Pericardium fibroblast (primary cell): ENCODE results near the gene IFNE. TPM values are rescaled to one million over a fixed set of nuclear protein-coding genes. Genes with fewer than 3 reads are reported as not detected.

Source experiments
- total RNA-seq: library from RNA; depleted of rRNA; stranded (reverse); fragments of >200 nt; gene quantifications from 2 replicates; pipeline ENCODE4 v1.2.3, GENCODE V29; 2015

The IFNE gene
- total RNA-seq = 0.12 and 0.94 TPM in 2 replicates

GRCh38 chr9:21482213-21482612, at the start of gene IFNE:
TSS of gene IFNE (minus strand) at chr9:21482313. CDS start at chr9:21481694, 619 bp downstream.

GRCh38 chr9:21440139-21440538, 42.0 kb downstream of the IFNE start, which contains the start of gene IFNA1:
TSS of gene IFNA1 (plus strand) at chr9:21440439. CDS start at chr9:21440508, 69 bp downstream.

Other genes with a start within 250 kb of the IFNE start
- not detected in 2 replicates for gene IFNA14, start 242.3 kb downstream of the IFNE start, total RNA-seq
- gene IFNA5, start 177.0 kb downstream of the IFNE start, total RNA-seq = not detected in 2 replicates
- gene KLHL9, start 146.9 kb downstream of the IFNE start, total RNA-seq = 19.7 and 24.7 TPM in 2 replicates
- gene IFNA6, start 131.4 kb downstream of the IFNE start, total RNA-seq = not detected in 2 replicates
- gene IFNA13, start 114.3 kb downstream of the IFNE start, total RNA-seq = not detected in 2 replicates
- not detected in 2 replicates for gene IFNA2, start 96.9 kb downstream of the IFNE start, total RNA-seq
- gene IFNA8, start 73.2 kb downstream of the IFNE start, total RNA-seq = not detected in 2 replicates
- not detected in 2 replicates for gene IFNA1, start 41.9 kb downstream of the IFNE start, total RNA-seq